Measurements from ENCODE around the gene SORCS3. TPM values are rescaled to one million over a fixed set of nuclear protein-coding genes. Genes with fewer than 3 reads are reported as not detected.

SORCS3 gene
- total and polyA plus RNA-seq, 11 donors: 0.03 to 0.19 (median 0.05) TPM; not detected in 8

DNA sequence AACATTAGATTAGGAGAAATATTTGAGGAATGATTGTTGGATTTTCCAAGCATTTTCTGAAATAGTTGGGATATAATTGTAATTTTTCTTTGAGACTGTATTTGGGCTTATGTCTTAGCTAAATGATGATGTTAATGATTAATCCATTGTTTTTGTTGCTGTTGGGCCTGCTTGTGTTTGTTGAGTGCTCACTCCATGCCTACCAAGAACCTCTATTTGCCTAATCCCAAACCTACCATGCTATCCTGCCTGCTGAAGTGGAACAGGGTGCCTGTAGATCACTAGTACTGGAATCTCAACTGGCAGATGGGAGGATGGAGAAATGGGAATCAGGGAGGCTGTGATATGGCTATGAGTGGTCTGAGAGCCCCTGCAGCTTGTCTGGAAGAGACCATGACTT, 565.5 kb downstream of the SORCS3 start:
- no peak for TF ChIP-seq CTCF (IDR thresholded peaks at IDR 0.05)
- TF ChIP-seq POLR2A (IDR thresholded peaks at IDR 0.05): no peak
- intact Hi-C loops (cut with DNase I): loop anchor here in 1 of 10 donors (10.0 kb wide), 1 partner anchor 58 kb away; no protein-coding TSS in a partner anchor
- H3K27ac ChIP-seq: no peak overlapping the region
- H3K4me1 ChIP-seq: no peaks in the 10 kb centered on the region
- ATAC-seq (no peak), DNase-seq (no peak)
- H3K4me3 ChIP-seq: no peak overlapping the region
- no peaks in the 10 kb centered on the region for H3K27me3 ChIP-seq
- H3K36me3 ChIP-seq: no peaks in the 10 kb centered on the region
- H3K9me3 ChIP-seq: no peaks in the 10 kb centered on the region

- intact Hi-C loops (cut with DNase I): loop anchor here in 1 of 10 donors (10.0 kb wide), 1 partner anchor 57 kb away; no protein-coding TSS in a partner anchor
- H3K4me3 ChIP-seq: no peak overlapping the region
- H3K27ac ChIP-seq: no peak overlapping the region
- H3K27me3 ChIP-seq: no peaks in the 10 kb centered on the region
- DNase-seq (no peak), ATAC-seq (no peak)
- TF ChIP-seq POLR2A (IDR thresholded peaks at IDR 0.05) (no peak), CTCF (IDR thresholded peaks at IDR 0.05) (no peak)
- no peaks in the 10 kb centered on the region for H3K4me1 ChIP-seq
- H3K9me3 ChIP-seq: no peaks in the 10 kb centered on the region
- 54 to 61% (median 58%) methylated on average over 4 of the region's 4 CpGs for WGBS, 4 donors
- H3K36me3 ChIP-seq: no peaks in the 10 kb centered on the region
Measured at GRCh38 chr10:105207476-105207995, 566.4 kb downstream of the SORCS3 start.

DNA sequence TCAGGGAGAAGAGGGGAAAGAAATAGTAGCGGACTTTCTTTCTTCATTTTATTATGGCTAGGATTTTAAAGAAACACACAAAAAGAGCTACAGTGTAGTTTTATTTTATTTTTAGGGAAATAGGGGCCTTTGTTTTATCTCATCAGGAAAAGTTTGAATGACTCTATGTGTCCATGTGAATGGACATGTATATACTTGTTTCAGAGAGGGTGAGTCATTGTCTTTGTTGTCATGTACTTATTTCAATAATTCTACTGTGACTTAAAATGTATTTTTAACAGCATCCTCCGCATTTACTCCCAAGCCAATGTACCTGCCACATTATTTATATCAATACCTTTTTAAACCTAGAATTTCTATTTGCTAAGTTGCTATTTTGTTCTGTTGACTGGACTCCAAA, 569.5 kb downstream of the SORCS3 start:
- Histone ChIP-seq H3K27ac (no peak overlapping the region), H3K27me3 (no peaks in the 10 kb centered on the region), H3K4me3 (no peak overlapping the region), H3K36me3 (no peaks in the 10 kb centered on the region), H3K4me1 (no peaks in the 10 kb centered on the region), H3K9me3 (no peaks in the 10 kb centered on the region)
- DNase-seq (no peak), ATAC-seq (no peak)
- intact Hi-C loops (cut with DNase I): no loop called here
- 83 to 88% (median 84%) methylated on average over 2 of the region's 2 CpGs for WGBS, 4 donors
- no peak for TF ChIP-seq CTCF (IDR thresholded peaks at IDR 0.05)
- no peak for TF ChIP-seq POLR2A (IDR thresholded peaks at IDR 0.05)

GRCh38 chr10:105237685-105238084, 596.6 kb downstream of the SORCS3 start:
- Histone ChIP-seq H3K9me3 (peaks cover 0 to 20% (median 7%) of the 10 kb centered on the region in 12 donors), H3K4me3 (no peak overlapping the region), H3K27me3 (no peaks in the 10 kb centered on the region), H3K36me3 (no peaks in the 10 kb centered on the region), H3K27ac (no peak overlapping the region), H3K4me1 (no peaks in the 10 kb centered on the region)
- DNase-seq (no peak), ATAC-seq (no peak)
- no peak for TF ChIP-seq POLR2A (IDR thresholded peaks at IDR 0.05)
- TF ChIP-seq CTCF (IDR thresholded peaks at IDR 0.05): no peak
- 73 to 78% (median 76%) methylated on average over 2 of the region's 2 CpGs for WGBS, 4 donors
- intact Hi-C loops (cut with DNase I): no loop called here
